Activated naive CD4-positive, alpha-beta T cell treated with anti-CD3 and anti-CD28 coated beads, Interleukin-2, amount 50 U/mL, for 16 hours (primary cell): ENCODE results near the gene TIMELESS.
"Not testable (repeated sequence)": the region's sequence is repeated elsewhere in the genome, so short reads cannot be mapped to it uniquely, and the experiment has no call there.

Experiments
- DNase-seq: peaks from one replicate; pipeline ENCODE4 v3.0.0-alpha.2; 2020

Gene TIMELESS, protein sequence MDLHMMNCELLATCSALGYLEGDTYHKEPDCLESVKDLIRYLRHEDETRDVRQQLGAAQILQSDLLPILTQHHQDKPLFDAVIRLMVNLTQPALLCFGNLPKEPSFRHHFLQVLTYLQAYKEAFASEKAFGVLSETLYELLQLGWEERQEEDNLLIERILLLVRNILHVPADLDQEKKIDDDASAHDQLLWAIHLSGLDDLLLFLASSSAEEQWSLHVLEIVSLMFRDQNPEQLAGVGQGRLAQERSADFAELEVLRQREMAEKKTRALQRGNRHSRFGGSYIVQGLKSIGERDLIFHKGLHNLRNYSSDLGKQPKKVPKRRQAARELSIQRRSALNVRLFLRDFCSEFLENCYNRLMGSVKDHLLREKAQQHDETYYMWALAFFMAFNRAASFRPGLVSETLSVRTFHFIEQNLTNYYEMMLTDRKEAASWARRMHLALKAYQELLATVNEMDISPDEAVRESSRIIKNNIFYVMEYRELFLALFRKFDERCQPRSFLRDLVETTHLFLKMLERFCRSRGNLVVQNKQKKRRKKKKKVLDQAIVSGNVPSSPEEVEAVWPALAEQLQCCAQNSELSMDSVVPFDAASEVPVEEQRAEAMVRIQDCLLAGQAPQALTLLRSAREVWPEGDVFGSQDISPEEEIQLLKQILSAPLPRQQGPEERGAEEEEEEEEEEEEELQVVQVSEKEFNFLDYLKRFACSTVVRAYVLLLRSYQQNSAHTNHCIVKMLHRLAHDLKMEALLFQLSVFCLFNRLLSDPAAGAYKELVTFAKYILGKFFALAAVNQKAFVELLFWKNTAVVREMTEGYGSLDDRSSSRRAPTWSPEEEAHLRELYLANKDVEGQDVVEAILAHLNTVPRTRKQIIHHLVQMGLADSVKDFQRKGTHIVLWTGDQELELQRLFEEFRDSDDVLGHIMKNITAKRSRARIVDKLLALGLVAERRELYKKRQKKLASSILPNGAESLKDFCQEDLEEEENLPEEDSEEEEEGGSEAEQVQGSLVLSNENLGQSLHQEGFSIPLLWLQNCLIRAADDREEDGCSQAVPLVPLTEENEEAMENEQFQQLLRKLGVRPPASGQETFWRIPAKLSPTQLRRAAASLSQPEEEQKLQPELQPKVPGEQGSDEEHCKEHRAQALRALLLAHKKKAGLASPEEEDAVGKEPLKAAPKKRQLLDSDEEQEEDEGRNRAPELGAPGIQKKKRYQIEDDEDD

DNA sequence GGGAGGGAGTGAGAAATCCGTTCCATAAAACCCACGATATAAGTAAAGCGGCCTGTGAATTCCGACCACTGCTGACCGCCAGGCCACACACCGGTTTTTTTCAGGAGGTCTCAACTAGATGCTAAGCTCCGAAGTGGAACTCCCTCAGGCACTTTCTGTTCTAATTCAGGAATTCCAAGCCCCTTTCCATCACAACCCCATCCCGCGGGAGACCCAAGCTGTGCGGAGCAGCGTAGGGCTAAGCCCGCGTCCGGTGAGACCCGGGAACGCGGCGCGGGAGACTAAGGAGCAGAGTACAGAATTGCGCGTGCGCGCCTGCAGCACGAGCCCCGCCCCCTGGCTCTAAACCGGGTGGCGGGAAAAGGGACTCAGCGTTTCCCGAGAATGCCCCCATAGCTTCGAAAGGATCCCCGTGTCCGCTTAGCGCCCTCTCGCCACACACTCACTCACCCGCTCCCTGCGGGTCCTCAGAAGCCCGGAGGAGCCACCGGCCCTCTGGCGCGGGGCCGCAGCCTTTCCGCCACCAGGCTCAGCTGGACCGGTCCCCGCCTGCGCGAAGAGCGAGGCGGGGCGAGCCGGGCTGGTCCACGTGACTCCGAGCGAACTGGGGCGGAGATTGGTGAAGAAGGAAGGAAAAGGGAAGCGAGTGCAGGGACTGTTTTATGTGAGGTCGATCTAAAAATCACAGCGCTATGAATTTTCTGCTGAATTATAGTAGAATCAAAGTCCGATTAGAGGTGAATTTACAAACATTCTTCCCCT lies at the start of gene TIMELESS:
TSS of gene TIMELESS (minus strand) at position 567 of the 762 bp plus-strand sequence. CDS start 15,256 bp downstream, outside the sequence.
- DNase-seq = peak; percentile 85

DNA sequence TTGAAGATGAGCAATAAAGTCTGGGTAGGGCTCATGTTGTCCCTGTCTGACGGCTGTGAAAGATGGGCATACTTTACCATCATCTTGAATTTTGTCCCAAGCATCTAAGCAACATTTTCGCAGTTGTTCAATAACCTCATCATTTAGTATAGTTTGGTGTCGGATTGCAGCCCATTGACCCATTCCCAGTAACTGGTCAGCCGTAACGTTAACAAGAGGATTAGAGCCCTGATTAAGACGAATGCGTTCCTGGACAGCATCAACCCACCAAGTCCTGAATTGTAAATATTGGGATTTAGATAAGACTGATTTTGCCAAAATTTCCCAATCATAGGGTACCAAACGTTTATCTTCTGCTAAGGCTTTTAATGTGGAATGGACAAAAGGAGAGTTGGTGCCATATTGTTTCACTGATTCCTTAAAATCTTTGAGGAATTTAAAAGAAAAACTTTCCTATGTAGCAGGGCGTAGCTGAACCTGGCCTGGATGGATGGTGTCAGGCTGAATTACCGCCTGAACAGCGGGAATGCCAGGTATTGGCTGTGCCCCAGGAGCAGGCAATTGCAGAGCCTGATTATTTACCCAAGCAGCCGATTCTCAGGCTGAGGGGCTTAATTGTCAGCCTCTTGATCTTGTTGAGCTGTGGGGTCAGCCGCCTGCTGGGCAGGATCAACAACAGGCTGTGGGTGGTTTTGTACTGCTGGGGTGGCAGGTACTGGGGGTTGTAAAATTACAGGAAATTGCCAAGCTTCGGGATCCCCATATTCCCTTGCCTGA lies 49.1 kb upstream of the TIMELESS start:
- not testable (repeated sequence) for DNase-seq

DNA sequence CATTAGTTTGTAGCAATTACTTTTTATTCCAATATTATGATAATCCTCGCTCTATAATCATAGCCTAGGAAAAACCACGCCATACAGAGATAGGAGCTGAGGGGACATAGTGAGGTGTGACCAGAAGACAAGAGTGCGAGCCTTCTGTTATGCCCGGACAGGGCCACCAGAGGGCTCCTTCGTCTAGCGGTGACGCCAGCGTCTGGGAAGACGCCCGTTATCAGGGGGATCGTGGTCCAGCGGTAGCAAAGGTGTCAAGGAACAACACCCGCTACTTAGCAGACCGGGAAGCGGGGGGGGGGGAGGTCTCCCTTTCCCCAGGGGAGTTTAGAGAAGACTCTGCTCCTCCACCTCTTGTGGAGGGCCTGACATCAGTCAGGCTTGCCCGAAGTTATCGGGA lies 47.5 kb upstream of the TIMELESS start:
- peak; percentile 59 for DNase-seq

DNA sequence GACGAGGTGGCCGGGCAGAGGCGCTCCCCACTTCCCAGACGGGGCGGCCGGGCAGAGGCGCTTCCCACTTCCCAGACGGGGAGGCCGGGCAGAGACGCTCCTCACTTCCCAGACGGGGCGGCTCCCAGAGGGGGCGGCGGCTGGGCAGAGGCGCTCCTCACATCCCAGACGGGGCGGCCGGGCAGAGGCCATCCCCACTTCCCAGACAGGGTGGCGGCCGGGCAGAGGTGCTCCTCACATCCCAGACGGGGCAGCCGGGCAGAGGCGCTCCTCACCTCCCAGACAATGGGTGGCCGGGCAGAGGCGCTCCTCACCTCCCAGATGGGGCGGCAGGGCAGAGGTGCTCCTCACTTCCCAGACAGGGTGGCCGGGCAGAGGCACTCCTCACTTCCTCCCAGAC lies 45.3 kb upstream of the TIMELESS start:
- DNase-seq = not testable (repeated sequence)

DNA sequence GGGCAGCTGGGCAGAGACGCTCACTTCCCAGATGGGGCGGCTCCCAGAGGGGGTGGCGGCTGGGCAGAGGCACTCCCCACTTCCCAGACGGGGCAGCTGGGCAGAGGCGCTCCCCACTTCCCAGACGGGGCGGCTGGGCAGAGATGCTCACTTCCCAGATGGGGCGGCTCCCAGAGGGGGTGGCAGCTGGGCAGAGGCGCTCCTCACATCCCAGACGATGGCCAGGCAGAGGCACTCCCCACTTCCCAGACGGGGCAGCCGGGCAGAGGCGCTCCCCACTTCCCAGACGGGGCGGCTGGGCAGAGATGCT lies 44.8 kb upstream of the TIMELESS start:
- DNase-seq = not testable (repeated sequence)

DNA sequence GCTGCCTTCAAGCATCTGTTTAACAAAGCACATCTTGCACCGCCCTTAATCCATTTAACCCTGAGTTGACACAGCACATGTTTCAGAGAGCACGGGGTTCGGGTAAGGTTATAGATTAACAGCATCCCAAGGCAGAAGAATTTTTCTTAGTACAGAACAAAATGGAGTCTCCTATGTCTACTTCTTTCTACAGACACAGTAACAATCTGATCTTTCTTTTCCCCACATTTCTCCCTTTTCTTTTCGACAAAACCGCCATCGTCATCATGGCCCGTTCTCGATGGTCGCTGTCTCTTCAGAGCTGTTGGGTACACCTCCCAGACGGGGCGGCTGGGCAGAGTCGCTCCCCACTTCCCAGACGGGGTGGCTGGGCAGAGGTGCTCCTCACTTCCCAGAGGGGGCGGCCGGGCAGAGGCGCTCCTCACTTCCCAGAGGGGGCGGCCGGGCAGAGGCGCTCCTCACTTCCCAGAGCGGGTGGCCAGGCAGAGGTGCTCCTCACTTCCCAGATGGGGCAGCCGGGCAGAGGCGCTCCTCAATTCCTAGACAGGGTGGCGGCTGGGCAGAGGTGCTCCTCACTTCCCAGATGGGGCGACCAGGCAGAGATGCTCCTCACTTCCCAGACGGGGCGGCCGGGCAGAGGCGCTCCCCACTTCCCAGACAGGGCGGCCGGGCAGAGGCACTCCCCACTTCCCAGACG lies 44.3 kb upstream of the TIMELESS start:
- DNase-seq = not testable (repeated sequence)

DNA sequence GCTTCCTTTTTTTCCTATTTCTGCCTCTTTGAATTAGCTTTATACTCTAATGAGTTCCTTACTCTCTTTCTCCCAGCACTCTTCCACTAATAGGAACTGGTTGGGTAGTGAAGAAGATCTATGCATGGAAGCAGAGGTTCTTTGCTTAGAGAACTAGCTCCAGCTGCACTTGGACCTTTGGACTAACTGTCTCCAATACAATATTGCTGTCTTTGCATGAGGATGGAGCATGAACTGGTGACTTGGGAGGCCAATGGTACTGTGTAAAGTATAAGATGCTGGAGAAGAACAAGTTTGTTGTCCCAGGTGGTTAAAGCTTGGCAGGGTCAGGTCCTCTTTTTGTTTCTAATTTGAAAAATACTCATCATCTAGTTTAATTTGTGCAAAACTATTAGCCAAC lies 41.1 kb upstream of the TIMELESS start:
- DNase-seq = no peak

DNA sequence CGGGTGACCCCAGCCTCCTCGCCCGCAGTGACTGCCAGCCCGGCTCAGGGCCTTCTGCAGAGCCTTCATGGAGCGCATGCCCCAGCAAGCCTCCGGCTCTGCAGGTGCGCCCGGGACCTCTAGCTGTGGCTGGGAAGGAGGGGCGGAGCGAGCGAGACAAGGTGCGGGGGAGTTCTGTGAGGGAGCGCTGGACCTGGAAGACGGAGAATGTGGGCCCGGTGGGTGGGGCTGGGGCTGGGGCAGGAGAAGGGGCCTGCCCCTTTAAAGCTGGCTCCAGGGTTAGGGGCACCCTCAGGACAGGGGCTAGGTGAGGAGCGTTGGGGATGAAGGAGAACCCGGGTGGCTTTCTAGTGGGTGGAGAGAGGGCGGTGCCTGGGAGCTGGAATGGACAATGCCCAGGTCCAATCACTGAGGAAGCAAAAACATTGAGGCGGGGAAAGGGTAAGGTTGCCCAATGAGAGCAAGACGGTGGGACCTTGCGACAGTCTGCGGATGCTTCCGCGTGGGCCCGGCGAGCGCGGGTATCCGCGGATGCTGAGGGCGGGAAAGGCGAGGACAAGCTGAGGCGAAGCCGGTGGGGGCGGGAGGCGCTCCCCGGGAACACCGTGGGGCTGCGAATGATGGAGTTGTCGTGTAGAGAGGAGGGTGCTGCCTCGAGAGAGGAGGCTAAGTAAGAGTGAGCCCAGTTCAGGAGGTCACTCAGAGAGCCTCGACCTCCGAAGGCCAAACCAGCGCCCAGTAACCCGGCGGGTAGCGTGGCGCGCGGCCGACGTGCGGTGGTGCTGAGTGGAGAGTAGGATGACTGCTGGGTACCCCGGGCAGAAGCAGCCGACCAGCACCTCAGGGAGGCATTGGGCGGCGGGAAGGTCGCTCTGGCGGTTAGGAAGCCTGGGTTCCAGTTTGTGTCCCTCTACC lies 39.1 kb upstream of the TIMELESS start, which contains the start of gene GLS2:
TSS of gene GLS2 (minus strand) at position 121 of the 915 bp plus-strand sequence. CDS start at position 78, 43 bp downstream.
- peak; percentile 75 for DNase-seq

DNA sequence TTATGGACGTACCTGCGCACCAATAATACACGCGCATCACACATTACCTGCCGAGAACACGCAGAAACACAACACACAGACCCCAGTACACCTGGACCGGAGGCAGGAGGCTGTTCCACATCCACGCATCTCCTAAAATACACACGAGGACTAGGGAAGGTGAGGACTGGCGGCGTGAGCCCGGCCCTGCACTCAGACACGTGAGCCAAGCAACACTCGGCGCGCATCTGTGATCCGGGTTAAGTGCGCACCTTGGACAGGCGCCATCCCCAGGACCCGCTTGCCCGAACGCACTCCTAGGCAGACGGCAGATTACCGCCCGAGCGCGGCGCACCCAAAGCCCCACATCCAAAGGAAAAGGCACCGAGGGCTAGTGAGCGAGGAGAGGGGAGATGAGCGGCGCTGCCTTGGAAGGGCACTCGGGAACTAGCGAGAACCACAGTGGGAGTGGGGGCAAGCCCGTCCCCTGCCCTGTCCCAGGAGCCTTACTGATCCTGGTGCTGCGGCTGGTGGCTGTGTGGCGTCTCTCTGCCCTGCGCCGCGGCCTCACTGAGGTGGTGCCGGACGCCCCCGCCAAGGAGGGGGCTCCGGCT lies 38.3 kb upstream of the TIMELESS start:
- peak; percentile 31 for DNase-seq

DNA sequence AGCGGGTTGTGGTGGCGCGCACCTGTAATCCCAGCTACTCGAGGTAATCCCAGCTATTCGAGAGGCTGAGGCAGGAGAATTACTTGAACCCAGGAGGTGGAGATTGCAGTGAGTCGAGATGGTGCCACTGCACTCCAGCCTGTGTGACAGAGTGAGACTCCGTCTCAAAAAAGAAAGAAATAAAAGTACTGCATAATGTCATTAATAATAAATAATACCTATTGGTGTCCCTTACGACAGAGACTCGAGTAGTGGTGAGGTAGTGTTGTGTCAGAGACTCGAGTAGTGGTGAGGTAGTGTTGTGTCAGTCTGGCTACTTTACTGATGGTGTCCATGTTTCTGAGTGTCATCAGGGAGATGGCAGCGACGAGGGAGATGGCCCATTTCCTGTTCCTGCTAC lies 37.5 kb upstream of the TIMELESS start:
- no peak for DNase-seq

DNA sequence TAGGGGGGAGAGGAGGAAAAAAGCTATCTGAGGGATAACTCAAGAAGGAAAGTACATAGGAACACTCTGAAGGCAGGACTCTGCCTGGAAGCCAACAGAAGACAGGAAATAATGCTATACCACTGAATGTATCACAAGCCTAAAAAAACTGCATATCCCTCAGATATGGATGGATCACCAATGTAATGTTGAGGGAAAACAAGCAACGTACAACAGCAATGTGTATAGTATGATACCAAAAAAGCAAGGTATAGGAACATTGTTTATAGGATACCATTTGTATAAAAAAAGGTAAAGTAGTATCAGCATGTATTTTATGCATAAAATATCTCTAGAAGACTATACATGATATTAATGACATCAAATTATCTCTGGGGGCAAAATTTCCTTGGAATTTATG lies 35.3 kb upstream of the TIMELESS start:
- no peak for DNase-seq

DNA sequence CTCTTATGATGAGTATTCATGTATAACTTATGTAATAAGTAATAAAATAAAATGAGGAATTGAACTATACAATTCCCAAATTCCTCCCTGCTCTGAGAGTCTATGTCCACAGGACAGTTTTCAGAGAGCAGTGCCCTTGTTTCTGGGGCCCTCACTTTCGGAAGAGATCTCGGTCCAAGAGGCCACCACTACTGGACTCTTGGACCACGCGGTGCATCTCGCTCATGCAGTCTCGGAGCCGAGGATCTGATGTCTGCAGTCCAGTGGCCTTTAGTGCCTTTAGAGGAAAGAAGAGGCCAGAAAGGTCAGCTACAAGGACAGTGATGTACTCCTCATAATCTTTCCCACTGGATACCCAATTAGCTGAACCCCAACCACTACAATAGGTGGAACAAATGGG lies 30.4 kb upstream of the TIMELESS start:
- no peak for DNase-seq

DNA sequence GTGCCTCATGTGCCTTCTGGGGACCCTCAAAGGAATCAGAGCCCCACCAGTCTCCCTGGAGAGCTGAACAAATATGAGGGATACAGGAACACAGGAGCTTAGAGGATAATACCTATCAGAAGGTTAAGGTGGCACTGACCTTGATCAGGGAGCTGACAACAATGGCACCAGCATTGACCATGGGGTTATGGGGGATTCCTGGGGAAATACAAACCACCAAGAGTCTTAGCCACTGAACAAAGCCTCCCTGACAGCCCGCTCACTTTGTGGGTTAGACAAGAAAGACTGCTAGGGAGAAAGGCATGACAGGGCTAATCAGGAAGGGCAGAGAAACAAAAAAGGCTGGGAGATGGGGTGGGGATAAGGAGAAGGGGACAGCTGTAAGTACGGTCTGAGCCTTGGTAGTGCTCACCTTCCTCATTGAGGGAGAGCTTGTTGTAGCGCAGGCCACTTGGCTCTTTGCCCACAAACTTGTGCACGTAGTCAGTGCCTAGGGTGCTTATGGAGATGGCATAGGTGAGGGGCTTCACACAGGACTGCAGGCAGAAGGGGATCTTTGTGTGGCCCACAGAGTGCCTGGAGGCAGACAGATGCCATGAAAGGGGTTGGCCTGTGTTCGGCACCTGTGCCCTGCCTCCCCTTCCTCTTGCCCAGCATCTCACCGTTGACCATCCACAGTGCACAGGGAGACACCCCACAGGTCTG lies 28.4 kb upstream of the TIMELESS start:
- no peak for DNase-seq

DNA sequence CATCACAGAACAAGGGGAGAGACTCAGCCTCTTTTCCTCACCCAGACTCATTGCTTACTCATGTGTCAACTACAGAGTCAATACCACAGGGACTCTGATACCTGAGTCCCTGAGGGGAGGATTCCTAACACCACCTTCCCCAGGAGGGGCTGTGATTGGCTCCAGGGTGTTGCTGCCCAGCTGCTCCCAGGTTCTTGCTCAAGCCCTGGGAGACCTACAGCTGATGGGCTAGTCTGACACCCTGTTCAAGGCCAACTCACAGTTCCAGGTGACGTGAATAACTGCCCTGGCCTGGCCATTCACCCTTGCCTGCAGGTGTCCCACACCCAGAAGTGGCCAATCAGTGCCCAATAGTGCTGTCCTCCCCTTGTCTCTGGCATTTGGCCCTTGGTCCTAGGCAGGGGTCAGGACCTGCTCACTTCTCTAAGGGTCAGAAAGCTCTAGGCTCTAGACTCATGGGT lies 27.8 kb upstream of the TIMELESS start:
- no peak for DNase-seq

DNA sequence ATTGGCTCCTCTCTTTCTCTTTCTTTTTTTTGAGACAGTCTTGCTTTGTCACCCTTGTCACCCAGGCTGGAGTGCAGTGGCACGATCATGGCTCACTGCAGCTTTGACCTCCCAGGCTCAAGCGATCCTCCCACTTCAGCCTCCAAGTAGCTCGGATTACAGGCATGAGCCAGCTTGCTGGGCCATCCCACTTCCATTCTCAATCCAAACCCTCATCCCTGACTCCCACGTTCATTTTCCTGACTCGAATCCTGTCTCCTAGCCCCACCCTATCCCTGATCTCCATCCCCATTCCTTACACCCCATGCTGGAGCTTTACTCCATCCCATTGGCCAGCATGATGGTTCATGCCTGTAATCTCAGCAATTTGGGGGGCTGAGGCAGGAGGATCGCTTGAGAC lies 26.9 kb upstream of the TIMELESS start:
- no peak for DNase-seq

DNA sequence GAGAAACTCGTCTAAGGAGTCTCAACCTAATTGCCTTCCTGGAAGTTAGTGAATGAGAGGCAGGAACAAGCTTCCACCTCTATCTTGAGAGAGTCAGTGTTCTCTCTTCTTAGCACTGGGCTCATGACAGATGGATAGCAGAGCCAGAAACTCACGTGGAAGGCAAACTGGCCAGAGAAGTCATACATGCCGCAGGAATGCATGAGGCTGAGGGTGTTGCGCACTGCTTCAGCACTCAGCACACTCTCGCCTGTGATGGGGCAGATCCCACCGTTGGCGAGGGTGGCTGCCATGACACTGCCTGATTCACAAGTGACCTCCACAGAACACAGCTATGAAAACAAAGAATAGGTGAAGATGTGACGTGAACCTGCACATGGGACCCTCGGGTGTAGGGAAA lies 25.2 kb upstream of the TIMELESS start:
- no peak for DNase-seq

DNA sequence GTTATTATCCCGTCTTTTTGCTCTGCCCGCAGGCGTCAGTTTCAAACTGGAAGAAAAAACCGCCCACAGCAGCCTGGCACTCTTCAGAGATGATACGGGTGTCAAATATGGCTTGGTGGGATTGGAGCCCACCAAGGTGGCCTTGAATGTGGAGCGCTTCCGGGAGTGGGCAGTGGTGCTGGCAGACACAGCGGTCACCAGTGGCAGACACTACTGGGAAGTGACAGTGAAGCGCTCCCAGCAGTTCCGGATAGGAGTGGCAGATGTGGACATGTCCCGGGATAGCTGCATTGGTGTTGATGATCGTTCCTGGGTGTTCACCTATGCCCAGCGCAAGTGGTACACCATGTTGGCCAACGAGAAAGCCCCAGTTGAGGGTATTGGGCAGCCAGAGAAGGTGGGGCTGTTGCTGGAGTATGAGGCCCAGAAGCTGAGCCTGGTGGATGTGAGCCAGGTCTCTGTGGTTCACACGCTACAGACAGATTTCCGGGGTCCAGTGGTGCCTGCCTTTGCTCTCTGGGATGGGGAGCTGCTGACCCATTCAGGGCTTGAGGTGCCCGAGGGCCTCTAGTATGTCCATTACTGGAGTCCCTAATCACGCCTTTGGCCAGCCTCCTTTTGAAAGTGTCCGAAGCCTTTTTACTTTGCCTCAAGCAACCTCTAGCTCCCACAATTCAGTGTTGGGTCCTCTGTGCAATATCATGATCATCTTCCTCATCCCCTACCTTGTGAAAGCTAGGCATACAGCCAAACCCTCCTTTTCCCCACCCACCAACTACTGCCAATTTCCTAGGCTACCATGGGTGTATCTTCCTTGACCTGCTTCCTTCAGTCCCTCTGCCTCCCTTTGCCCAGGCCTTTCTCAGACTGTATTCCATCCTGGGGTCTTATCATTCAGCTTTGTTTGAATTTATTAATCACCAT lies 20.0 kb upstream of the TIMELESS start:
- DNase-seq = no peak
